Gastrocnemius medialis (tissue), 4 donors: Measurements from ENCODE around the gene SNRK. TPM values are rescaled to one million over a fixed set of nuclear protein-coding genes. Genes with fewer than 3 reads are reported as not detected.

ENCODE experiments used
- ATAC-seq, 2 donors: fragments of 150-250 bp; one replicate each; pipeline ENCODE4 v1.9.1; 2016
- DNase-seq, 2 donors: peaks; one replicate each; pipeline ENCODE4 v3.0.0-alpha.2; 2019
- H3K27ac ChIP-seq, 4 donors: fragments of 200-600 bp; sonication (generic); 1 replicate in 1 of 4; 2 replicates in 3 of 4; pipeline ENCODE4 v1.5.1; 2016 to 2018; ENCODE audit warnings: mild to moderate bottlenecking in 2 of 4, moderate library complexity in 1 of 4
- H3K27me3 ChIP-seq, 3 donors: fragments of 200-600 bp; sonication (generic) in 2 of 3; 1 replicate in 1 of 3; 2 replicates in 2 of 3; pipeline versions ENCODE4 v1.5.1 to v1.6.0; 2016 to 2019; ENCODE audit warnings: mild to moderate bottlenecking in 1 of 3, moderate library complexity in 1 of 3
- H3K36me3 ChIP-seq, 2 donors: fragments of 200-600 bp; sonication (generic) in 1 of 2; one replicate each; pipeline ENCODE4 v1.5.1; 2017 to 2018
- H3K4me1 ChIP-seq, 2 donors: fragments of 200-600 bp; sonication (generic) in 1 of 2; one replicate each; pipeline ENCODE4 v1.5.1; 2016 to 2017; ENCODE audit warnings: mild to moderate bottlenecking in 2 of 2
- H3K4me3 ChIP-seq, 4 donors: fragments of 200-600 bp; sonication (generic) in 3 of 4; 1 replicate in 1 of 4; 2 replicates in 3 of 4; pipeline ENCODE4 v1.5.1; 2016 to 2019; ENCODE audit warnings: mild to moderate bottlenecking in 2 of 4
- H3K9me3 ChIP-seq, 3 donors: fragments of 200-600 bp; sonication (generic) in 2 of 3; 1 replicate in 1 of 3; 2 replicates in 2 of 3; pipeline ENCODE4 v1.5.1; 2016 to 2019
- POLR2A ChIP-seq, 2 donors: fragments of 450-650 bp; IDR thresholded peaks; one replicate each; pipeline ENCODE4 v1.6.1; 2017; ENCODE audit warnings: antibody characterized with exemption in 2 of 2, mild to moderate bottlenecking in 2 of 2, moderate library complexity in 2 of 2
- in situ Hi-C, 4 donors: fragments of 200-750 bp; cut with MboI; loops; one replicate each; pipeline versions ENCODE4 v1.15.0 to v1.8.0; 2017; ENCODE audit warnings: low sequenced_read_pairs in 4 of 4
- intact Hi-C: fragments of 100-400 bp; cut with DNase I; formaldehyde crosslinking; loops from one replicate; pipeline ENCODE4 v1.15.1; 2023; ENCODE audit warnings: low total_unique reads
- total RNA-seq, 4 donors: library from RNA; depleted of rRNA; stranded (reverse); fragments of >200 nt; gene quantifications; one replicate each; pipeline versions ENCODE4 v1.1.0 to v1.2.3, GENCODE V29; 2016
- TF ChIP-seq, protein P1 (sequence below), 5 experiments: fragments of 450-650 bp in 3 of 5; fragments of 200-600 bp in 2 of 5; sonication (generic) in 2 of 5; IDR thresholded peaks in 4 of 5; conservative IDR thresholded peaks in 1 of 5; 1 replicate in 4 of 5; 2 replicates in 1 of 5; pipeline ENCODE4 v1.5.1; 2016 to 2019; ENCODE audit warnings: antibody characterized with exemption in 5 of 5, mild to moderate bottlenecking in 3 of 5, moderate library complexity in 3 of 5

SNRK gene
- total RNA-seq, 4 donors from 2014 or later, result 18.4 to 29.0 (median 21.9) TPM

- Histone ChIP-seq H3K9me3 (no peaks in the 10 kb centered on the region), H3K4me3 (no peak overlapping the region), H3K36me3 (no peaks in the 10 kb centered on the region), H3K27me3 (no peaks in the 10 kb centered on the region), H3K4me1 (peaks cover 21 to 24% of the 10 kb centered on the region in 2 donors), H3K27ac (peak overlapping the region in 2 of 4 donors; percentile 47 to 59)
- in situ Hi-C loops, result no loop called here
- TF ChIP-seq, protein P1, sequence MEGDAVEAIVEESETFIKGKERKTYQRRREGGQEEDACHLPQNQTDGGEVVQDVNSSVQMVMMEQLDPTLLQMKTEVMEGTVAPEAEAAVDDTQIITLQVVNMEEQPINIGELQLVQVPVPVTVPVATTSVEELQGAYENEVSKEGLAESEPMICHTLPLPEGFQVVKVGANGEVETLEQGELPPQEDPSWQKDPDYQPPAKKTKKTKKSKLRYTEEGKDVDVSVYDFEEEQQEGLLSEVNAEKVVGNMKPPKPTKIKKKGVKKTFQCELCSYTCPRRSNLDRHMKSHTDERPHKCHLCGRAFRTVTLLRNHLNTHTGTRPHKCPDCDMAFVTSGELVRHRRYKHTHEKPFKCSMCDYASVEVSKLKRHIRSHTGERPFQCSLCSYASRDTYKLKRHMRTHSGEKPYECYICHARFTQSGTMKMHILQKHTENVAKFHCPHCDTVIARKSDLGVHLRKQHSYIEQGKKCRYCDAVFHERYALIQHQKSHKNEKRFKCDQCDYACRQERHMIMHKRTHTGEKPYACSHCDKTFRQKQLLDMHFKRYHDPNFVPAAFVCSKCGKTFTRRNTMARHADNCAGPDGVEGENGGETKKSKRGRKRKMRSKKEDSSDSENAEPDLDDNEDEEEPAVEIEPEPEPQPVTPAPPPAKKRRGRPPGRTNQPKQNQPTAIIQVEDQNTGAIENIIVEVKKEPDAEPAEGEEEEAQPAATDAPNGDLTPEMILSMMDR (IDR thresholded peaks at IDR 0.05 in 4 of 5, conservative IDR thresholded peaks at IDR 0.05 in 1 of 5), result no peak
- TF ChIP-seq POLR2A (IDR thresholded peaks at IDR 0.05), result no peak
- DNase-seq (no peak), ATAC-seq (no peak)
- intact Hi-C loops, result loop anchor here (10.0 kb wide), 2 partner anchors 77 to 143 kb away; partner anchors contain the start of gene SNRK
Measured at GRCh38 chr3:43362183-43362582, 75.8 kb downstream of the SNRK start.

DNA sequence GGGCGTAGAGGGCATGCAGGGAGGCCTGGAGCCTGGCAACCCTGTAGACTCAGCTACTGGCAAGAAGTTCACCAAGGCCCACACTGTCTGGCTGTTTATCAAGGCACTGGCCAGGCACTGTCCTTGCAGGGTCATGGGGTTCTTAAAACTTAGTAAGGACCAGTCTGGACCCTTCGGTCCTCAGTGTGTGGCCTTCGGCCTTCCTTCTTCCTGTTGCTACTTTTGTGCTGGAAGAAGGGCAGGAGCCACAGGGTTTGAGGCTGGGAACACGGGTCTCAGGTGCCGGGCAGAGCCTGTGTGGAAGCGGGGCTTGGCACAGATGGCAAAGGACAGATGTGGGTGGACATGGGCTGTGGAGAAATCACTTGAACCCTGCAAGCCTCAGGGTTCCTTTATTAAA, 76.6 kb downstream of the SNRK start:
- Histone ChIP-seq H3K27me3 (no peaks in the 10 kb centered on the region), H3K36me3 (no peaks in the 10 kb centered on the region), H3K4me1 (peaks cover 21 to 25% of the 10 kb centered on the region in 2 donors), H3K4me3 (no peak overlapping the region), H3K27ac (peak overlapping the region; percentile 47 to 77 (median 53)), H3K9me3 (no peaks in the 10 kb centered on the region)
- intact Hi-C loops (loop anchor here (10.0 kb wide), 2 partner anchors 78 to 142 kb away; partner anchors contain the start of gene SNRK), in situ Hi-C loops (no loop called here)
- ATAC-seq (no peak), DNase-seq (no peak)
- no peak for TF ChIP-seq POLR2A (IDR thresholded peaks at IDR 0.05)
- TF ChIP-seq, protein P1 (IDR thresholded peaks at IDR 0.05 in 4 of 5, conservative IDR thresholded peaks at IDR 0.05 in 1 of 5), result no peak

DNA sequence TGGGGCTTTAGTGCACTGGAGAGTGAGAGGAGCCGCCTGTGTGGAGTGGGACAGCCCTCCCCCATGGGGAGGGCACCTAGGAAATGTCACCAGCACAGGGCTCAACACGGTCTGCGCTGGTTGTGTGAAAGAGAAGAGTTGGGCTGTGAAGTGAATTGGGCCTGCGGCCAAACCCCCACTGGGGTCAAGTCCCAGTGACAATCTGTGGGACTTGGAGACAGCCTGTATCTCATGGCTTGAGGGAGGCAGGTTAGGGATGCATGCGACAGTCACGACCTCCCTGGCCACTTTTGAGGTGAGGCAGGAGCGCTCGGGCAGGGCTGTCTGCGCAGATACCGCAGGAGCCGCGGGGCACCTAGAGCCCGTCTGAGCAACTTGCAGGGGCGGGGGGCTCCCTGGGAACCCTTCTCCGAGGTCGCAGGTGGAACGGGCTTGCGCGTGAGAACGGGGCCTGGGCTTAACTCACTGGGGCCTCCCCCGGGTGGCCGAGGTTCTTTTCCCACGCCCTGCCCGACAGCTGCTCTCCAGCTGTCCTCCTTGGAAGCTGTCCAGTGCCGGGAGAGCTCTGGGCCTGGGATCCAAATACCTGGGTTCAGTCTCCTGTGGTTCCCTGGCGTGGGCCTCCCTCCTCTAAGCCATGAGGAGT, 77.4 kb downstream of the SNRK start:
- ATAC-seq (peak; percentile 35 to 43), DNase-seq (peak; percentile 52 to 63)
- H3K9me3 ChIP-seq, result no peaks in the 10 kb centered on the region
- H3K27me3 ChIP-seq, result no peaks in the 10 kb centered on the region
- H3K27ac ChIP-seq, result peak overlapping the region; percentile 47 to 77 (median 56)
- H3K4me3 ChIP-seq, result peak overlapping the region in 3 of 4 donors; percentile 17 to 25 (median 21)
- H3K36me3 ChIP-seq, result no peaks in the 10 kb centered on the region
- TF ChIP-seq, protein P1 (IDR thresholded peaks at IDR 0.05 in 4 of 5, conservative IDR thresholded peaks at IDR 0.05 in 1 of 5), result no peak
- no peak for TF ChIP-seq POLR2A (IDR thresholded peaks at IDR 0.05)
- intact Hi-C loops, result loop anchor here (10.0 kb wide), 2 partner anchors 79 to 141 kb away; partner anchors contain the start of gene SNRK
- peaks cover 21 to 25% of the 10 kb centered on the region in 2 donors for H3K4me1 ChIP-seq
- in situ Hi-C loops, result no loop called here

GRCh38 chr3:43364494-43364893, 78.2 kb downstream of the SNRK start:
- H3K4me3 ChIP-seq, result no peak overlapping the region
- ATAC-seq (no peak), DNase-seq (no peak)
- intact Hi-C loops, result loop anchor here (10.0 kb wide), 2 partner anchors 80 to 140 kb away; partner anchors contain the start of gene SNRK
- peaks cover 21 to 31% of the 10 kb centered on the region in 2 donors for H3K4me1 ChIP-seq
- TF ChIP-seq, protein P1 (IDR thresholded peaks at IDR 0.05 in 4 of 5, conservative IDR thresholded peaks at IDR 0.05 in 1 of 5), result no peak
- TF ChIP-seq POLR2A (IDR thresholded peaks at IDR 0.05), result no peak
- in situ Hi-C loops, result no loop called here
- peak overlapping the region; percentile 47 to 77 (median 56) for H3K27ac ChIP-seq
- H3K9me3 ChIP-seq, result no peaks in the 10 kb centered on the region
- H3K36me3 ChIP-seq, result no peaks in the 10 kb centered on the region
- no peaks in the 10 kb centered on the region for H3K27me3 ChIP-seq
